GM21515 (cell line): ENCODE results near the gene RABL3.
A peak's percentile ranks its signal among the peaks of the same experiment; 100 is the strongest.
"Not testable (repeated sequence)": the region's sequence is repeated elsewhere in the genome, so short reads cannot be mapped to it uniquely, and the experiment has no call there.

Source experiments
- ATAC-seq: cut with Tn5 transposase; IDR thresholded peaks from one replicate; pipeline ENCODE4 v1.9.1; 2021; ENCODE audit not compliant: unreplicated experiment

Gene RABL3, protein sequence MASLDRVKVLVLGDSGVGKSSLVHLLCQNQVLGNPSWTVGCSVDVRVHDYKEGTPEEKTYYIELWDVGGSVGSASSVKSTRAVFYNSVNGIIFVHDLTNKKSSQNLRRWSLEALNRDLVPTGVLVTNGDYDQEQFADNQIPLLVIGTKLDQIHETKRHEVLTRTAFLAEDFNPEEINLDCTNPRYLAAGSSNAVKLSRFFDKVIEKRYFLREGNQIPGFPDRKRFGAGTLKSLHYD

DNA sequence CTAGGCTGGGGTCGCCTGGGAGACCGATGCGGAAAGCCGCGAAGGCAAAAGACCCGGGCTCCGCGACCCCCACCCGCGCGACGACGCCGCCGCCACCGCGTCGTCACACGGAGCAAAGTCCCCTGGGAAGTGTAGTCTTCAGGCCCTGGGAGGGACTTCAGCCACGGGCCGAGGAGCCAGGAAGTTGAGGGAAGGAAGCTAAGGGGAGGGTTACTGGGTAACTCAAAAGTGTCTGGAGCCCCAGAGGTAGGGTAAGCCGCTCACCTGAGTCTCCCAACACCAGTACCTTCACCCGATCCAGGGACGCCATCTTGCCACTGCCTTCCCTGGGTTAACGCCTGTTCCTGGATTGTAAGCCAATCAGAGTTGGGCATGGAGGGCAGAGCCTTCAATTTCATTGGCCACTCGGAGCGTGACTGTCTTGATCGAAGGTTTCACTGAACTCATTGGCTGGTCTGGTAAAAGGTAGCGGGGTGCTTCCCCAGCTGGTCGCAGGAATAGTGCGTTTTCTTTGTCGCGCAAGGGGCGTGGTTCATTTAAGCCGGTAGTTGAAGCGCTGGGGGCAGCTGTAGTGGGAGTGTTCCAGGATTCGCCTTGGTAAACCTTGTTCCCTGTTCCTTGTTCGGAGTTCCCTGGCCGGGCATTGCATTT, at the start of gene RABL3, which contains the start of gene GTF2E1:
Gene RABL3 (minus strand): TSS at position 319 of the 651 bp plus-strand sequence. CDS start 9 bp downstream, at position 310.
Gene GTF2E1 (plus strand): TSS at position 547 of the 651 bp plus-strand sequence. CDS start 7,809 bp downstream, outside the sequence.
- ATAC-seq: peak; percentile 98

DNA sequence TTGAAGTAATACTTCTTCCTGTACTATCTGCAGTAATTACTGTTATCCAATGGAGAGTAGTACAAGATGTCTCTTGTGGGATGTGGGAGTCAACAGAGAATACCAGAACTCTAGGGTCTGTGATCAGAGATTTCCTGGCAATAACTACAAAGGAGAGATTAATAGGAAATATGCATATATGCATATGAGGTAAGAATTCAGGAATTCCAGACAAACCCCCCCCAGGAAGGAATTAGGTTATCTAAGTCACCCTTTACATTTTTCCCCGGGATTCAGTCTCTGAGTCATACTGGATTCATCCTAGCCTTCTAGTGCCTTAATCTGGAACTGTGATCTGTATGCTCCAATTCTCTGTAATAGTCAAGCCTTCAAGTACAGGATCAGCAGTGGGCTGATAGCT, 49.6 kb upstream of the RABL3 start:
- ATAC-seq: no peak

DNA sequence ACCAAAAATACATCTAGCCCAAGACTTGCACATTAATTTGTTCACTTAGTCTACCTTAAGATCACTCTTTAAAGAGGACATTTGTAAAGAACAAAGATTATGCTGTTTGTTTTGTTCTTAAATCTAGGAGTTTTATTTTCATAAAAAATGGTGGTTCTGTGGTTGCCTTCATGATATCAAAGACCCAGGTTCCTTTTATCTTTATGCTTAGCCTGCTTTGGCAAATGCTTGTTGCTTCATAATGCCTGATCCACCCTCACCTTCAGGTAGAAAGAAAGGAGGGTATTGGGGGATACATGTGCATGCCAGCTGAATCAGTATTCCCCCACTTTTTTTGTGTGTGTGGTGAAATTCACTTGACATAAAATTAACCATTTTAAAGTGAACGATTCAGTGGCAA, 48.7 kb upstream of the RABL3 start:
- no peak for ATAC-seq

DNA sequence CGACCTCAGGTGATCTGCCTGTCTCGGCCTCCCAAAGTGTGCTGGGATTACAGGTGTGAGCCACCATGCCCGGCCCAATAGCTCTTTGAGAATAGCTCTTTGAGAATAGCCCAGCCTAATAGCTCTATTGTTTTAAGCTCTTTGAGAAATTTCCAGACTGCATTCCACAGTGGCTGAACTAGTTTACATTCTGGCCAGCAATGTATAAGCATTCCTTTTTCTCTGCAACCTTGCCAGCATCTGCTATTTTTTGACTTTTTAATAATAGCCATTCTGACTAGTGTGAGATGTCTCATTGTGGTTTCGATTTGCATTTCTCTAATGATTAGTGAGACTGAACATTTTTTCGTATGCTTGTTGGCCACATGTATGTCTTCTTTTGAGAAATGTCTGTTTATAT, 43.5 kb upstream of the RABL3 start:
- peak; percentile 49 for ATAC-seq

DNA sequence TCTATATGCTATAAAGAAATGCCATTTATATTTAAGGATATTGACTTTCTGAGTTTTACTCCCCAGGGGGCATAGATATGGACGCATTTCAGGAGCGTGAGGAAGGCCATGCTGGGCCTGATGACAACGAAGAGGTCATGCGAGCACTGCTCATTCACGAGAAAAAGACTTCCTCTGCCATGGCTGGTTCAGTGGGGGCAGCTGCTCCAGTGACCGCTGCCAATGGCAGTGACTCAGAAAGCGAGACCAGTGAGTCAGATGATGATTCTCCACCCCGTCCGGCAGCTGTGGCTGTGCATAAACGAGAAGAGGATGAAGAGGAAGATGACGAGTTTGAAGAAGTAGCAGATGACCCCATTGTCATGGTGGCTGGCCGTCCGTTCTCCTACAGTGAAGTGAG, 38.7 kb upstream of the RABL3 start:
- peak; percentile 89 for ATAC-seq

DNA sequence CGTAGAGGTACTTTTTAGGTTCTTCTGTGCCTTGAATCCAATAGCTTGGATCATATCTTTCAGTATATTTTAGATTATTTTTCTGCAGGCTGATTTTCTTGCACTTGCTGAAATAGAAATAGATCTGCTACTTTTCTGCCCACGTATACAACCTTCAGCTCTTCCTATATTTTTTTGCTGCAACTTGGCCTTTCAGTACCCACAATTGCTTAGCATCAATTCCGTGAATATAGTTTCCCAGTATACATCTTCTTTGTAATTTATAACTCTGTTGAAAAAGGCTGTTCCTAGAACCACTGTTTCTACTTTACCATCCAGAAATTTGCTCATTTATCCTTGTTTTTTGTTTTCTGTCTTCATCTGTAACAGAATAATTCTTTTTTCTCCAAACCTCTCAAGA, 36.5 kb upstream of the RABL3 start:
- ATAC-seq: no peak

DNA sequence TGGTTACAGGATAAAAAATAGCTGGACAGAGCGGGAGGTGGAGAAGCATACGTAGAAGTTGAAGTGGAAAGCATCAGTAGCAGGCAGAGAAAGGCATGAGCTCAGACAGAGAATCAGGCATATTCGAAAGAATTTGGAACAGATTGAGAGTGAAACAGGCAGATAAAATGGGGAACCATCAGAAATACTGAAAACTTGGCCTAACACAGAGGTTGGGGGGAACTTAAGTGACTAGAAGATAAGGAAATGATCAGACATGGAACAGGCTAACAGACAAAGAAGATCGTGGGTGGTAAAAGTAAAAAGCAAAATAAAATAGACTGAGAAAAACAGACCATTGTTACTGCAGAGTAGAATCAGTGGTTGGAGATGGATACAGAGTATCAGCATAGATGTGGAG, 33.1 kb upstream of the RABL3 start:
- ATAC-seq: no peak

DNA sequence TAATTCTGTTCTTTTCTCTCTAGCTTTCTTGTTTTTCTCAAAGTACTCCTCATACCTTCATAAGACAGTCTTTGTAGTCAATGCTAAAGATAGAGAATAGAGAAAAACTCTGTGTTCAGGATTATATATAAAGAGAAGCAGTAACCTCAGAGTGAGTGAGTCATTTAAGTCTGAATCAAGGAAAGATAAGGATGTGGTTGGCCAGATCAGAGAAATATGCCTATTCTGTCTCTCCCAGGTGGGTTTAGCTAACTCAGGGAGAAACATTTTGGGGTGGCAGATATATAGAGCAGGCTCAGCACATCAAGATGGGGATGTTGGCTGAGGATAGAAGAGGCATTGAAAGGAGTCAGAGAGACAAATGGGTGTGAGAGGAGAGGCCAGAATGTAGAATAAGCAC, 31.6 kb upstream of the RABL3 start:
- peak; percentile 61 for ATAC-seq

DNA sequence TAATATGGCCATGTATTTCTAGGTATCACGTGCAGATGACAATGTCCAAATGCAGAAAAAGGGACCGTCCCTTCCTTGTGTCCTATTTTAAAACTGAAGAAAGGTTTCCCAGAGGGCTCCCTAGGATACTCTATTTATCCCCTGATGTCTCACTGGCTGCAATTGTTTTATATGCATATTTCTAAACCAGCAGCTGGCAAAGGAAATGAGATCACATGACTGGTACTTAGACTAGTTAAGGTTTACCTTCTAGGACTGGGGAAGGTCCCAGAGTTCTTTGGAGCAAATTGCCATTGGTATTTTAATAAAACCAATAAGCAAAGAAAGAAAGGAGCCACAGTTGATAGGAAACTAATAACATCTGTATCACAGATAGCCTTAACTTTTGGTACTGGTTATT, 29.8 kb upstream of the RABL3 start:
- no peak for ATAC-seq

DNA sequence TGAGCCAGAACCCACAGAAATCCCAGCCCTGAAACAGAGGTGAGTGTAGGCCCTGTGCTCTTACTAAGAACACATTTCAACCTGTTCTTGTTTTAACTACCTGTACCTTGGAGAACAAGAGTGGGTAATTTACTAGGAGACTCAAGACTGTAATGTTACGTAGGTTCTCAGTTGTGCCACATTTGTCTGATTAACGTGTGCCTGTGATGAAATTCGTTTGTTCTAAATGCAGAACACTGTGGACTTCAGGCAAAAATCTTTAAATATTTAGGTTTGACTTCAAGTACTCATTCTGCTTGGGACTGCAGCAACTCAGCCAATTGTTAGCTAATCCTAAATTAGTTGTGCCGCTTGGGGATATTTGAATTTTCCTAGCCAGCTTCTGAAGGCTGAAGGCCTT, 28.6 kb upstream of the RABL3 start:
- ATAC-seq: no peak

DNA sequence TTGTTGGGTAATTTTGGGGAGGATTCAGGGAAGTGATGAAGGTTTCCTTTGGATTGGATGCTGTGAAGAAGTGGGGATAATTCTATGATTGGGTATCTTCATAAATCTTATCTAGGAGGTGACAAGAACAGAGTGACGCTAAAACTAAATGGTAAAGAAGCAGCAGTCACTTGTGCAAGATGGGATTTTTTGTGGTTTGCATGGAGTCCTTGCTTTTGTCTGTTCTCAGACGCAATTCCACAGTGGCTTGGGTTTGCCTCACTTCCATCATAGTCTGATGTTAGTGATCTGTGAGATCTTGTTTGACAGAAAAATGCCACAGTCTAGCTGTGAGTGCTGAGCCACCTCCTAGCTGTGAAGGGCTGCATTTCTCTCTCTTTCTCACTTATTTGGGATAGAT, 27.1 kb upstream of the RABL3 start:
- ATAC-seq: no peak

DNA sequence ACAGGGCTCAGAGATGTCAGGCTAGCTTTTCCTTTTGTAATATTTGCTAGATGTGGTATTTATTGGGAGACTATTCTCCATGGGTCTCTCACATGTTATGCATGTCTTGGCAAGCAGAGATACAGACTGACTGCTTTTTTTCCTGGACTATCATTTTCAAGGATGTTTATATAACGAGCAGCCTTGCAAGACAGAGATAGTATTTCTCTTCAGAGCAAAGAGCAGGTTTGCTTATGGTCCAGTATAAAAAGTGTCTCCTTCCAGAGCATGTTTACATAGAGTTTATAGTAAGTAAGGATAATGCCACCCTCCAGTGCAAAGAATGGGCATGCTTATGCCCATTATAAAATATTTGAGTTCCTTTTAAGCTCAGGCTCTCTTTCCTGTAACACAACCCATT, 24.8 kb upstream of the RABL3 start:
- no peak for ATAC-seq

DNA sequence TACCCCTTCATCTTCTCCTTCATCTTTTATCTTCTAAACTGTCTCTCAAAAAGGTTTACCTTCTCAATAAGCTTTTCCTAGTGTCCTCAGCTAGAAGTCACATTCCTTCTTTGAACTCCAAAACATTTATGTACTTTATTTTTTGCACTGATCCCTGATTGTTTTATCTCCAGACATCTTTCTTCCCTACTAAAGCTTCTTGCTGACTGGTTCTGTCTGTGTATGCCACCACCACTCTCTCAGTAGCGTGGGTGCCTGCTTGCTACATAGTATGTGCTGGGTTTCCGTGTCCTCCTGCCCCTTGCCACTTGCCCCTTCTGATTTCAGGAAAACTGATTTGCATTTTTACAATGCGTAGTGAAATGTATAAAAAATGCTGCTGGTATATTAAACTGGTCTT, 24.3 kb upstream of the RABL3 start:
- no peak for ATAC-seq

DNA sequence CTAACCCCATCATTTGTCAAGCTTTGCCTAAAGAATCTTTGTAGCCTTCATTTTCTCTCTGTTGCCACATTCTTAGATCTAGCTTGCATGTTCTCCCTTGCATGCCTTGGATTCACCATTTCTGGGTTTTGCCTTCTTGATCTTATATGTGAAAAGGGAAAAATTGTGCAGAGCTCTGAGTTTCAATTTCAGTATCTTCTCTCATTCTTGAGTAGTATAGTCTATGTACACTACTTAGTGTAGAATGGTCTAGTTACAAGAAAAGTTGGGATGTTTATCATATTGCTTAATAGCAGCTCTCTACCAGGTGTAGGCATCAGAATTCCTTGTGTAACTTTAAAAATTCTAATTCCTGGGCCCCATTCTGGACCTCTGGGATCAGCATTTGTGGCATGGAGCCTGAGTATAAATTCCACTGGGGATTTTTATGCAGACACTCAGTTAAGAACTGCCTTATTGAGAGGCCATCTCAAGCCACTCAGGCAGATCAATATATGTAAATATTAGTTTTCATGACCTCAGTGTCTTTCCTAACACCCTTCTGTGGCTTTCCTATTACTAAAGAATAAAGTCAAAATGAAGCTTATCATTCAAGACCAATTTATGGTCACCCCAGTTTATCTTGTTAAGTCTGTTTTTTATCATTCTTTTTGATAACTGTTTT, 23.6 kb upstream of the RABL3 start:
- ATAC-seq: peak; percentile 67

DNA sequence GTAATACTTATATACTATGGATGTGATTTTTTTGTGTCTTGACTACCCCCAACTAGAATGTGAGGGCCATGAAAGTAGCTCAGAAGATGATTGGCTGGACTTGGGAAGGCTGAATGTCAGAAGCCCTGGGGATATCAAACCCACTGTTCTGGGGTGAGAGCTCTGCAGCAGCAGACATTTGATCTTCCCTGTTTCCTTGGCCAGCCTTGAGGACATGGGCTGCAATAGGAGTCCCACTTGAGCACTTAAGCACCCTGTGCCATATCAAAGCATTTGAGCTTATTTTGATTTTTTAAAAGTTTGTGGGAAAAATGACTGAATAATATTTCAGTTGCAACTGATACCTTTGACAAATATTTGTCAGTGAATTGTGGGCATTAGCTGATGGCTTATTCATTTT, 21.9 kb upstream of the RABL3 start:
- peak; percentile 9 for ATAC-seq

DNA sequence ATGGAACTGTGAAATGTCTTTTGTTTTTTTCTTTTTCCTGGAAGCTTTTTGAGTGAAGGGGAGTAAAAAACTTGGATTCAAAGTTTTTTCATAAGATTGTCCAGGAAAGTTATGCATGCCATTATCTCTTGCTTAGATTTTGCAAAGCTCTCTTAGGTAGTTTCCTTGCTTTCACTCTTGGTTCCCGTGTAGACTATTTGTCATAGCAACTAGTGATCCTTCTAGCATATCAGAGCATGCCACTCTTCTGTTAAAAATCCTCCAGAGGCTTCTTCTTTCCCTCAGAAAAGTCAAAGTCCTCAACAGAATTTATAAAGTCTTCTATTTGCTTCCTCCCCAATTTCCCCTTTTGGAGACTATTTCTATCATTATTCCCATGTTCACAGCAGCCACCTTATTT, 21.3 kb upstream of the RABL3 start:
- peak; percentile 73 for ATAC-seq

DNA sequence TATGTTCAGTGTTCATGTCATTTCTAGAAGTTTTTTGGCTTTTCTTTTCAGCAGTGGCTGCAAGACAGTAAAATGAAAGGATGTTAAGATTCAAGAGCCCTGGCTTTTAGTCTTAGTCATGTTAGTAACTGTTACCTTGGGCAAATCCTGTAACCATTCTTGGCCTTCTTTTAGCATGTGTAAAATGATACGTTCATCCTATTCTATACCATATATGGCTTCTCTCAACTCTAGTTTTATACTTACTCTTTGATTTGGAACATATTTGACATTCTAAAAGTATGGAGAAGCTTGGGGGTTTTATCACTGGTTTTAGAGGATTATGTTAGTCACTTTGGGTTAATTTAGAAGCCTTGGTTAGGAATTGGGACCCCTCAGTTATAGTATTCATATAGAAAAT, 20.3 kb upstream of the RABL3 start:
- no peak for ATAC-seq

DNA sequence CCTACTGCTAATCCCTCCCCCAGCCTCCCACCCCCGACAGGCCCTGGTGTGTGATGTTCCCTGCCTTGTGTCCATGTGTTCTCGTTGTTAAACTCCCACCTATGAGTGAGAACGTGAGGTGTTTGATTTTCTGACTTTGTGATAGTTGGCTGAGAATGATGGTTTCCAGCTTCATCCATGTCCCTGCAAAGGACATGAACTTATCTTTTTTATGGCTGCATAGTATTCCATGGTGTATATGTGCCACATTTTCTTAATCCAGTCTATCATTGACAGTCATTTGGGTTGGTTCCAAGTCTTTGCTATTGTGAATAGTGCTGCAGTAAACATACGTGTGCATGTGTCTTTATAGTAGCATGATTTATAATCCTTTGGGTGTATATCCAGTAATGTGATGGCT, 16.2 kb upstream of the RABL3 start:
- ATAC-seq: not testable (repeated sequence)

DNA sequence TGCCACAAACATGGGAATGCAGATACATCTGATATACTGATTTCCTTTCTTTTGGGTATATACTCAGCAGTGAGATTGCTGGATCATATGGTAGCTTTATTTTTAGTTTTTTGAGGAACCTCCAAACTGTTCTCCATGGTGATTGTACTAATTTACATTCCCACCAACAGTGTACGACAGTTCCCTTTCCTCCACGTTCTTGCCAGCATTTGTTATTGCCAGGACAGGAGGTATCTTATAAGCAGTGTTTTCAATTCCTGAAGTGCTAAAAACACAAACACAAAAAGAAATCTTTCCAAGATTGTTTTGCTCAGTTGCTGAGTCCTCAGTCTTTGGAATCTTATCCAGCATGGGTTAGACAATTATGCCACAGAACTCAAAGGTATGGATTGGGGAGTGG, 13.7 kb upstream of the RABL3 start:
- no peak for ATAC-seq

DNA sequence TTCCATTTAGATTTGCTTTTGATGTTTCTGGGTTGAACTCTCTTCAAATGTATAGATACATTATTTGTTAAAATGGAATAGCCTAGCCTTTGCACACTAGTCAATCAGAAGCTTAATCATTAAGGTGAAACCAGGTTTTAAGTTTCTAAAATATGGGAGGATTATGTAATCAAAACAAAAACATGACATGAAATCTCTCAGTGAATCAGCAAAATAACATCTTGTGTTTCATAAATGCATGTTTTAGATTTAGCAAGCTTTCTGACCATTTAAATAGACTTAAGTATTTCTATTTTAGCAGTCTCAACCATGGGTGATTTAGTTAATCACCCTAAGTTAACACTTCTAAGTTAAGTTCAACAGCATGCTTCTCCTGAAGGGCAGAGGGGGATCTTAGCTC, 11.5 kb upstream of the RABL3 start:
- ATAC-seq: no peak

DNA sequence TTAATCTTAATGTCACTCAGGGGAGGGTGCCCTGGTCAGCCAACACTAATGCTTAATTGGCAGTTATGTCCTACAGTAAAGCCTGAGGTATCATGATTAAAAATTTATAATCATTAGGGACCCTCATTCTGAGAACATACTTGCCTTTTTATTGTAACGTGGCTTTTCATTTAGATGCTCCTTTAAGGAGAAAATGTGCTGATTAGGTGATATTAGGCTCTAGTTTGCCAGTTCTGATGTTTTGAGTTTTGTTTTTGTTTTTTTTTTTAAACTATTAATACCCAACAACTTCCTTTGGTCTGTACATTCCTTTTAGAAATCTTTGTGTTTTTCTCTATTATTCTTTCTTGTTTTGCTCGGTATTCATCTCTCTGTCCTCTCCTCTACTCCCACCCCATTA, 10.5 kb upstream of the RABL3 start:
- no peak for ATAC-seq

DNA sequence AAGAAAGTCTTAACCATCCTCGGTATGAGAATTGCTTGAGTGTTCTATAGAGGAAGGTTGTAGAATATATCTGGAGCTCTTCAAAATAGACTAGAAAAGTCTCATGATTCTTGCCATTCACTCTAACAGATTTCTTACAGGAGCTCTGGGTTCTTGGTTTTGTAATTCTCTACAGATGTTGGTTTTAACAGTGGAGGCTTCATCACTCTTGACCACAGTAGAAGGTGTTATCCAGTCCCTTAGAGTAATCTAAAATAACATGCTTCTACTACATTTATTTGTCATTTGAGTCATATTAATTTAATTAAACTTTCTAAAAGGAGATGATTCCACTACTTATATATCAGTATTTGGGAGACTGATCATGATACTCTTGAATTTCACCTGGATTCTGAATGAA, 9.9 kb upstream of the RABL3 start:
- ATAC-seq: no peak
